ENCODE measurements around the gene AIMP2. TPM values are rescaled to one million over a fixed set of nuclear protein-coding genes. Genes with fewer than 3 reads are reported as not detected.
"Not testable (repeated sequence)": the region's sequence is repeated elsewhere in the genome, so short reads cannot be mapped to it uniquely, and the experiment has no call there.

AIMP2 gene
- total RNA-seq, 1 donor from 2014 or later, result 56.6 TPM

DNA sequence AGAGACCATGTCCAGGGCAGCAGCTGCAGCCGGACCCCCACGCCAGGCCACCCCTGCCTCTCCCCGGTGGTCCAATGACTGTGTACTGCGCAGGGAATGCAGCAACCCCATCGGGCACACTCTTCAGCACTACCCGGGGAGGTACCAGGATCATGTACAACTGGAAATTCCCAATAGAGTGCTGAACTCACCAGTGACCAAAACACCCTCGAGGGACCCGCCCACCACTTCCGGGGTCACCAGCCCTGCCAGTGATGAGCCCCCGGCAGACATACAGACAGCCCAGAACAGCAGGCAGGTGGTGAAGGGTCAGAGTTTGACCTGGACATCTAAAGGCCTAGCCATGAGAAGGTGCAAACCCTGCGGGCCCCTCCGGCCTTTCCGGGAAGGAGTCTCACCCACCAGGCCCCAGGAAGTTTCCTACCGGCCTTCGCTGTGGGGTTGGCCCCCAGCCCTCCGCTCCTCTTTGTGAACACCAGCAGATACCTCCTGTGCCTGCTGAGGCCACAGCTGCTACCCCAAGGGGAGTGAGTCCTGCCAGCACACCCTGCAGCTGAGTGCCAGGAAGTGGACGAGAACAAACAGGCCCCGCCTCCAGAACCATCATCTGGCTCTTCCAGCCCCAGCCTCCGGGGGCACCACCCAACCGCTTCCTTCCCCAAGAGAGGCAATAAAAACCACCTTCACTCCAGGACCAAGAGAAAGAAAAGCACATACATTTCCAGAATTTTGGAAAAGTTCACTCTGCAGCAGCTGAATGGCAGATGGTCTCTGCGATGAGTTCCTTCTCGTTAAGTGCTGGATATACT, 17.1 kb downstream of the AIMP2 start:
- DNase-seq (ENCODE audit: low read depth), result no peak

DNA sequence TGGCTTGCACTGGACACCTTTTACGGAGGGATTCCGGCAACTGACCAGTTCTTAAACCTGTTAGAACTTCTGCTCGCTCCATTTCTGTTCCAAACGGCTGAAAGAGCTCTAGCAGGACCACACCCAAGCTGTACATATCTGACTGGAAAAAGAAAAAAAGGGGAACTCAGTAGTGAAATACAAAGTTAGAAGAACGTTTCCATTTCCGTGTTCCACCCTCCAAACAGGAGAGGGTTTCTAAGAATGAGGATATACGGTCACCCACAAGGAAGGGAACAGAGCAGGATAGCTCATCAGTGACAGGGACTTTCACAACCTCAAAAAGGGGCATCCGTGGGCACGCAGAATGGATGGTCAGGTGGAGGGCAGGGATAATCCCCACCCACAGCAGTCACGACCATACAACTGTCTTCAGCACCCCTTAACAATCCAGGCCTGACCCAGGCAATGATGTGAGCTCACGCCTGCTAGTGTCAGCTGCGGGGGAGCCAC, 17.8 kb downstream of the AIMP2 start:
- DNase-seq (ENCODE audit: low read depth), result no peak

DNA sequence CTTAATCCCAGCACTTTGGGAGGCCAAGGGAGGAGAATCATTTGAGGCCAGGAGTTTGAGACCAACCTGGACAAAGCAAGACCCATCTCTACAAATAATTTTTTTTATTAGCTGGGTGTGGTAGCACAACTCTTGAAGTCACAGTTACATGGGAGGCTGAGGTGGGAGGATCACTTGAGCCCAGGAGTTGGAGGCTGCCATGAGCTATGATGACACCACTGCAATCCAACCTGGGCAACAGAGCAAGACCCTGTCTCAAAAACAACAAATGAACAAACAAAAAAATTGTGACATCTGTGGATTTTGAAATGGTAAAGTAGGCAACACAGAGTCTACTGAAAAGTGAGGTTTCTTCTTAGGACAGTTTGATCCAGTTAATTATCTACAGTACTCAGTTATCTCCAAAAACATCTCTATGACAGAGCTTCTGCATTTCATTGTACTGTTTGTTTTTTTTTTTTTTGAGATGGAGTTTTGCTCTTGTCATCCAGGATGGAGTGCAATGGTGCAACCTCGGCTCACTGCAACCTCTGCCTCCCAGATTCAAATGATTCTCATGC, 18.8 kb downstream of the AIMP2 start:
- DNase-seq (ENCODE audit: low read depth), result no peak

GRCh38 chr7:6028563-6028962, 19.5 kb downstream of the AIMP2 start:
- DNase-seq (ENCODE audit: low read depth), result no peak

GRCh38 chr7:6030988-6031387, 21.9 kb downstream of the AIMP2 start, which contains the start of gene ANKRD61:
Gene ANKRD61, plus strand, starts transcription at chr7:6031376. Its CDS starts 0 bp downstream, at chr7:6031376.
- DNase-seq (ENCODE audit: low read depth), result no peak

DNA sequence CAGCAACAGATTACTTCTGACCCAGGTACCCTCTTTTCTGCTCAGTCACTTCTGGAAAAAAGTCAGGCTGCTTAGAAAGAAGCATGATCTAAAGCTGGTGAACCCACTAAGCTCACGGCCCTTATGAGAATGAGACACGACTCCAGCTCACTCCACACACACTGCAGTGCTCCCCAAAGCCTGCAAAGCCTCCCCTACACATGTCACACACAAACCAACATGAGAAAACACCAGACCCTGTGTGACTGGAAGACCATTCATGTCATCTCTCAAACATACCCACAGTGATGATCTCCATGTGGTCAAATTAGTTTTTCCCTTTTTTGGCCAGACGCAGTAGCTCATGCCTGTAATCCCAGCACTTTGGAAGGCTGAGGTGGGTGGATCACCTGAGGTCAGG, 22.5 kb downstream of the AIMP2 start:
- DNase-seq (ENCODE audit: low read depth), result no peak

GRCh38 chr7:6032167-6032566, 23.1 kb downstream of the AIMP2 start:
- DNase-seq (ENCODE audit: low read depth), result no peak

GRCh38 chr7:6032641-6033040, 23.6 kb downstream of the AIMP2 start:
- no peak for DNase-seq (ENCODE audit: low read depth)

DNA sequence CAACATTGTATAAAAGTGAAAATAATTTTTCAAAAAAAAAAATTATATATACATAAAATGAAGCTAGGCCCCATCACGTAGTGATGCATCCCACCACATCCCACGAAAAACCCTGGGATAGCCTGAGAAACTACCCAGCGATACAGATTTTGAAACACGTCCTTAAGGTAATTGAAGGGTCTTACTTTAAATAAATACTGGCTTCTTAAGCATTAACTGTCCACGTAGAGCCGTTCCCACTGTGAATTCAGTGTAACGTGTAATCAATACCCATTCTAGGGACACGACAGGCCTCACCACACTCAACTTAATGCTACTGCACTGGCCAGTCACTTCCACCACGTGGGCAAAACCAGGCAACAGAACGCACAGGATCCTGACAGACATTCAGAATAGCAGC, 26.1 kb downstream of the AIMP2 start:
- no peak for DNase-seq (ENCODE audit: low read depth)

- DNase-seq (ENCODE audit: low read depth), result no peak
These were observed 26.6 kb downstream of the AIMP2 start for GRCh38 chr7:6035686-6036085.

DNA sequence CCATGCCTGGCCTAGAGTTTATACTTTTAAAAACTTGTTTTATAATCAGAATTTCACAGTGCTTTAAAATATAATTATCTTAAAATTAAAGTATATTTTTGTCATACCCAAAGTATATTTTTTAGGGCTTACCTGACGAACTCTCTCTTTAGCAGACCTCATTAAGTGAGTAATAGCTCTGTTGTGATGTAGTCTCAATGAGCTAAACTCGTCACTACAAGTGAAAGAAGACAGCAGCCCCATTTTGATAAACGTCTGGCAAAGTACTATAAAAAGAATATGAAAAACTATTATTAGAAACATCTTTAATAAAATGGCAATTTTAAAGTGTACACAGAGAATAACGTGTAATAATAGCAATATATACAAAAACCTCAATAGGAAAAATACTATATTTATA, 40.7 kb downstream of the AIMP2 start:
- DNase-seq (ENCODE audit: low read depth), result no peak

GRCh38 chr7:6051185-6051584, 42.1 kb downstream of the AIMP2 start:
- not testable (repeated sequence) for DNase-seq (ENCODE audit: low read depth)

- DNase-seq (ENCODE audit: low read depth), result no peak
These were observed 47.5 kb downstream of the AIMP2 start for GRCh38 chr7:6056616-6057015.

- DNase-seq (ENCODE audit: low read depth), result no peak
These were observed 48.5 kb downstream of the AIMP2 start for GRCh38 chr7:6057316-6058129.

DNA sequence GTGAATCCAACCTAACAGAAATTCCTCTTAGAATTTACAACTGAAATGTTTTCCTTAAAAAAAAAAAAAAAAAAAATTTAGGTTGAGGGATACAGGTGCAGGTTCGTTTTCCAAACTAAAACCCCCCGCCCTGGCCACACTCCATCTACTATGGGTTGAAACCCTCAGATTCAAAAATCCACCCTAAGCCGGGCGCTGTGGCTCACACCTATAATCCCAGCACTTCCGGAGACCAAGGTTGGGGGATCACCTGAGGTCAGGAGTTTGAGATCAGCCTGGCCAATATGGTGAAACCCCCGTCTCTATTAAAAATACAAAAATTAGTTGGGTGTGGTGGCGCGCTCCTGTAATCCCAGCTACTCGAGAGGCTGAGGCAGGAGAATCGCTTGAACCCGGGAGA, 50.9 kb downstream of the AIMP2 start:
- DNase-seq (ENCODE audit: low read depth), result not testable (repeated sequence)

DNA sequence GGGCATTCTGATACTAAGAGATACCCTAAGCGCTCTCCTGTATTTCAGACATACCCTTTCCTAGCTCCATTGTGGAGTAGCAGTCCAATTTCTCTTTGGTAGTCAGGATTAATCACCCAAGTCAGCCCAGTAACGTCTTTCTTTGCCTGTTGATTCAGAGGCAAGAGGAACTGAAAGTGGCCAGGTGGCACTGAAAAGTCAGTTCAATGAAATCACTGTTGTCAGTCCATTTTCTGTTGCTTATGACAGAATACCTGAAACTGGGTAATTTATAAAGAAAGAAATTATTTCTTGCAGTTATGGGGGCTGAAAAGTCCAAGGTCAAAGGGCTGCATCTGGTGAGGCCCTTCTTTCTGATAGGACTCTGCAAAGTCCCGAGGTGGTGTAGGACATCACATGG, 62.3 kb downstream of the AIMP2 start:
- DNase-seq (ENCODE audit: low read depth), result no peak

Other genes with a start within 250 kb of the AIMP2 start
- 27.4 and 40.6 TPM in 2 replicates for gene RNF216, start 227.6 kb upstream of the AIMP2 start, total RNA-seq
- gene OCM, start 128.5 kb upstream of the AIMP2 start, total RNA-seq, result not detected in 2 replicates
- gene CCZ1, start 110.5 kb upstream of the AIMP2 start, total RNA-seq, result 41.9 and 46.5 TPM in 2 replicates
- gene RSPH10B, start 38.6 kb upstream of the AIMP2 start, total RNA-seq, result 0.17 and 1.4 TPM in 2 replicates
- 27.8 and 35.2 TPM in 2 replicates for gene PMS2, start 223 bp upstream of the AIMP2 start, total RNA-seq
- gene ANKRD61, start 22.1 kb downstream of the AIMP2 start, total RNA-seq, result 0.15 TPM in 1 of 2 replicates, not detected in the other
- 121 and 230 TPM in 2 replicates for gene EIF2AK1, start 49.9 kb downstream of the AIMP2 start, total RNA-seq
- gene USP42, start 95.7 kb downstream of the AIMP2 start, total RNA-seq, result 3.0 and 9.3 TPM in 2 replicates

All from renal cortical epithelial cell (primary cell).